Skeletal muscle satellite cell (primary cell): Measurements from ENCODE around the gene CLIP2.
"Not testable (repeated sequence)": the region's sequence is repeated elsewhere in the genome, so short reads cannot be mapped to it uniquely, and the experiment has no call there.

Experiments used
- H3K27me3 ChIP-seq: 2 replicates; pipeline ENCODE4 v1.7.0; 2013; ENCODE audit warnings: low read length; ENCODE audit not compliant: control insufficient read depth, insufficient read depth
- H3K36me3 ChIP-seq: 2 replicates; pipeline ENCODE4 v1.7.0; 2013; ENCODE audit warnings: mild to moderate bottlenecking, control low read depth, low read length; ENCODE audit not compliant: insufficient read depth
- H3K4me1 ChIP-seq: 2 replicates; pipeline ENCODE4 v1.7.0; 2013; ENCODE audit warnings: low read length; ENCODE audit not compliant: control insufficient read depth, insufficient read depth
- H3K4me2 ChIP-seq: 2 replicates; pipeline ENCODE4 v1.7.0; 2013; ENCODE audit warnings: mild to moderate bottlenecking, low read length
- H3K4me3 ChIP-seq: 2 replicates; pipeline ENCODE4 v1.7.0; 2013; ENCODE audit warnings: low read length
- H3K9ac ChIP-seq: 2 replicates; pipeline ENCODE4 v1.7.0; 2013; ENCODE audit warnings: mild to moderate bottlenecking, low read depth, low read length, moderate library complexity
- H3K9me3 ChIP-seq: replicated peaks from 2 replicates; pipeline ENCODE4 v1.7.0; 2013; ENCODE audit warnings: mild to moderate bottlenecking, control low read depth, low read length

The CLIP2 gene

GRCh38 chr7:74322892-74323291 lies 33.7 kb downstream of the CLIP2 start:
- H3K4me2 ChIP-seq, H3K9ac ChIP-seq, H3K4me1 ChIP-seq, H3K36me3 ChIP-seq, H3K4me3 ChIP-seq, H3K9me3 ChIP-seq, H3K27me3 ChIP-seq: not testable (repeated sequence)

- Histone ChIP-seq H3K9me3 (no peaks in the 10 kb centered on the region), H3K9ac (no peak overlapping the region), H3K27me3 (no peaks in the 10 kb centered on the region), H3K4me2 (no peak overlapping the region), H3K36me3 (peaks cover 8% of the 10 kb centered on the region), H3K4me1 (no peaks in the 10 kb centered on the region), H3K4me3 (no peak overlapping the region)
Measured at GRCh38 chr7:74324531-74325209, 35.5 kb downstream of the CLIP2 start.

GRCh38 chr7:74325210-74325565 lies 36.0 kb downstream of the CLIP2 start:
- peaks cover 7% of the 10 kb centered on the region for H3K36me3 ChIP-seq
- no peaks in the 10 kb centered on the region for H3K27me3 ChIP-seq
- H3K4me2 ChIP-seq, result no peak overlapping the region
- no peaks in the 10 kb centered on the region for H3K4me1 ChIP-seq
- no peak overlapping the region for H3K4me3 ChIP-seq
- H3K9me3 ChIP-seq, result no peaks in the 10 kb centered on the region
- no peak overlapping the region for H3K9ac ChIP-seq

GRCh38 chr7:74329225-74329624 lies 40.0 kb downstream of the CLIP2 start:
- no peaks in the 10 kb centered on the region for H3K27me3 ChIP-seq
- H3K36me3 ChIP-seq, result no peaks in the 10 kb centered on the region

GRCh38 chr7:74332373-74333176 lies 43.4 kb downstream of the CLIP2 start:
- peaks cover 10% of the 10 kb centered on the region for H3K4me1 ChIP-seq
- no peak overlapping the region for H3K9ac ChIP-seq
- H3K27me3 ChIP-seq, result no peaks in the 10 kb centered on the region
- no peaks in the 10 kb centered on the region for H3K9me3 ChIP-seq
- H3K4me2 ChIP-seq, result no peak overlapping the region
- H3K4me3 ChIP-seq, result no peak overlapping the region
- no peaks in the 10 kb centered on the region for H3K36me3 ChIP-seq

More at GRCh38 chr7:74329225-74329624, 40.0 kb downstream of the CLIP2 start:
- H3K9me3 ChIP-seq, result no peaks in the 10 kb centered on the region
- H3K4me1 ChIP-seq, result peaks cover 7% of the 10 kb centered on the region
- no peak overlapping the region for H3K9ac ChIP-seq
- H3K4me2 ChIP-seq, result no peak overlapping the region
- H3K4me3 ChIP-seq, result no peak overlapping the region

GRCh38 chr7:74334030-74334429 lies 44.8 kb downstream of the CLIP2 start:
- Histone ChIP-seq H3K4me3 (no peak overlapping the region), H3K27me3 (no peaks in the 10 kb centered on the region), H3K4me2 (no peak overlapping the region), H3K9me3 (no peaks in the 10 kb centered on the region), H3K4me1 (peaks cover 10% of the 10 kb centered on the region), H3K9ac (peak overlapping the region; percentile 53), H3K36me3 (peaks cover 9% of the 10 kb centered on the region)

- no peak overlapping the region for H3K4me2 ChIP-seq
- peaks cover 22% of the 10 kb centered on the region for H3K36me3 ChIP-seq
- no peaks in the 10 kb centered on the region for H3K9me3 ChIP-seq
- peaks cover 10% of the 10 kb centered on the region for H3K4me1 ChIP-seq
- no peak overlapping the region for H3K4me3 ChIP-seq
- H3K9ac ChIP-seq, result no peak overlapping the region
- no peaks in the 10 kb centered on the region for H3K27me3 ChIP-seq
Measured at GRCh38 chr7:74337926-74338325, 48.7 kb downstream of the CLIP2 start.

GRCh38 chr7:74338366-74339108 lies 49.3 kb downstream of the CLIP2 start:
- peaks cover 22% of the 10 kb centered on the region for H3K36me3 ChIP-seq
- H3K4me2 ChIP-seq, result no peak overlapping the region
- H3K9me3 ChIP-seq, result no peaks in the 10 kb centered on the region
- no peak overlapping the region for H3K9ac ChIP-seq
- H3K4me1 ChIP-seq, result peaks cover 14% of the 10 kb centered on the region
- no peaks in the 10 kb centered on the region for H3K27me3 ChIP-seq
- no peak overlapping the region for H3K4me3 ChIP-seq

GRCh38 chr7:74339648-74340047 lies 50.4 kb downstream of the CLIP2 start:
- H3K9me3 ChIP-seq, H3K4me3 ChIP-seq, H3K4me2 ChIP-seq, H3K9ac ChIP-seq, H3K27me3 ChIP-seq: not testable (repeated sequence)
- peaks cover 22% of the 10 kb centered on the region for H3K36me3 ChIP-seq
- H3K4me1 ChIP-seq, result peaks cover 12% of the 10 kb centered on the region

- peaks cover 12% of the 10 kb centered on the region for H3K4me1 ChIP-seq
- no peaks in the 10 kb centered on the region for H3K9me3 ChIP-seq
- H3K4me2 ChIP-seq, result peak overlapping the region; percentile 63
- no peak overlapping the region for H3K4me3 ChIP-seq
- peaks cover 18% of the 10 kb centered on the region for H3K36me3 ChIP-seq
- no peak overlapping the region for H3K9ac ChIP-seq
- no peaks in the 10 kb centered on the region for H3K27me3 ChIP-seq
Measured at GRCh38 chr7:74343281-74344131, 54.3 kb downstream of the CLIP2 start.

GRCh38 chr7:74344132-74344496 lies 54.9 kb downstream of the CLIP2 start:
- Histone ChIP-seq H3K27me3 (no peaks in the 10 kb centered on the region), H3K4me2 (peak overlapping the region; percentile 63), H3K9me3 (no peaks in the 10 kb centered on the region), H3K36me3 (peaks cover 13% of the 10 kb centered on the region), H3K4me3 (no peak overlapping the region), H3K4me1 (peaks cover 12% of the 10 kb centered on the region), H3K9ac (no peak overlapping the region)
